ACC112 (cell line): ENCODE results near the gene NAA35.
"Not testable (repeated sequence)": the region's sequence is repeated elsewhere in the genome, so short reads cannot be mapped to it uniquely, and the experiment has no call there.

Experiments used
- H2AFZ ChIP-seq: fragments of 200-600 bp; sonication (generic); one replicate; pipeline ENCODE4 v1.6.0; 2017; ENCODE audit warnings: antibody characterized with exemption, low read length; ENCODE audit not compliant: unreplicated experiment
- H3K27ac ChIP-seq: fragments of 200-600 bp; sonication (generic); 2 replicates; pipeline ENCODE4 v1.5.1; 2014; ENCODE audit warnings: low read depth, mild to moderate bottlenecking, antibody characterized with exemption, low read length, moderate library complexity
- H3K27me3 ChIP-seq: fragments of 200-600 bp; sonication (generic); 2 replicates; pipeline ENCODE4 v1.6.1; 2014; ENCODE audit warnings: mild to moderate bottlenecking, antibody characterized with exemption, low read length, moderate library complexity, mixed read lengths; ENCODE audit not compliant: insufficient read depth
- H3K36me3 ChIP-seq: fragments of 200-600 bp; sonication (generic); 2 replicates; pipeline ENCODE4 v1.6.1; 2016; ENCODE audit warnings: mild to moderate bottlenecking, antibody characterized with exemption, low read length, moderate library complexity, mixed read lengths; ENCODE audit not compliant: insufficient read depth
- H3K4me1 ChIP-seq: fragments of 200-600 bp; sonication (generic); one replicate; pipeline ENCODE4 v1.6.1; 2016; ENCODE audit warnings: low read length, mixed read lengths; ENCODE audit not compliant: insufficient read depth, unreplicated experiment, control insufficient read depth
- H3K4me3 ChIP-seq: fragments of 200-600 bp; sonication (generic); 2 replicates; pipeline ENCODE4 v1.5.1; 2014; ENCODE audit warnings: mild to moderate bottlenecking, low read depth, low read length
- H3K79me2 ChIP-seq: fragments of 200-600 bp; sonication (generic); one replicate; pipeline ENCODE4 v1.6.0; 2016; ENCODE audit warnings: low read length; ENCODE audit not compliant: control insufficient read depth, unreplicated experiment, insufficient read depth

Gene NAA35

GRCh38 chr9:85914108-85914507 is 26.8 kb upstream of the NAA35 start:
- H3K4me1 ChIP-seq = peaks cover 5% of the 10 kb centered on the region
- no peak overlapping the region for H3K27ac ChIP-seq
- peak overlapping the region; percentile 47; the same call in 1 of the 2 replicates for H3K4me3 ChIP-seq
- no peaks in the 10 kb centered on the region for H3K36me3 ChIP-seq
- H3K27me3 ChIP-seq = no peaks in the 10 kb centered on the region
- H2AFZ ChIP-seq = peak overlapping the region; percentile 84
- H3K79me2 ChIP-seq = no peaks in the 10 kb centered on the region

GRCh38 chr9:85917756-85918155 is 23.2 kb upstream of the NAA35 start:
- Histone ChIP-seq H3K27me3 (no peaks in the 10 kb centered on the region), H2AFZ (no peak overlapping the region), H3K36me3 (no peaks in the 10 kb centered on the region), H3K4me1 (peaks cover 5% of the 10 kb centered on the region), H3K4me3 (no peak overlapping the region), H3K79me2 (no peaks in the 10 kb centered on the region), H3K27ac (no peak overlapping the region)

- H3K4me1 ChIP-seq = no peaks in the 10 kb centered on the region
- no peaks in the 10 kb centered on the region for H3K36me3 ChIP-seq
Observed at GRCh38 chr9:85925493-85925892, 15.5 kb upstream of the NAA35 start.

GRCh38 chr9:85927076-85927475 is 13.9 kb upstream of the NAA35 start:
- H3K27me3 ChIP-seq = peaks cover 16% of the 10 kb centered on the region; the same call in 1 of the 2 replicates
- H3K4me3 ChIP-seq = peak overlapping the region; percentile 42; the same call in 1 of the 2 replicates
- no peaks in the 10 kb centered on the region for H3K36me3 ChIP-seq
- no peaks in the 10 kb centered on the region for H3K79me2 ChIP-seq
- H3K27ac ChIP-seq = no peak overlapping the region
- no peaks in the 10 kb centered on the region for H3K4me1 ChIP-seq
- H2AFZ ChIP-seq = no peak overlapping the region

More at GRCh38 chr9:85925493-85925892, 15.5 kb upstream of the NAA35 start:
- H3K27me3 ChIP-seq = peaks cover 16% of the 10 kb centered on the region; the same call in 1 of the 2 replicates
- H3K79me2 ChIP-seq = no peaks in the 10 kb centered on the region
- no peak overlapping the region for H2AFZ ChIP-seq
- H3K27ac ChIP-seq = no peak overlapping the region
- no peak overlapping the region for H3K4me3 ChIP-seq

GRCh38 chr9:85931495-85931894 is 9.5 kb upstream of the NAA35 start:
- Histone ChIP-seq H3K36me3 (no peaks in the 10 kb centered on the region), H2AFZ (no peak overlapping the region), H3K4me3 (no peak overlapping the region), H3K4me1 (no peaks in the 10 kb centered on the region), H3K79me2 (no peaks in the 10 kb centered on the region), H3K27ac (no peak overlapping the region), H3K27me3 (peaks cover 12% of the 10 kb centered on the region; the same call in 1 of the 2 replicates)

GRCh38 chr9:85935950-85936349 is 5.0 kb upstream of the NAA35 start:
- H3K79me2 ChIP-seq, H3K27ac ChIP-seq, H2AFZ ChIP-seq, H3K27me3 ChIP-seq, H3K36me3 ChIP-seq, H3K4me3 ChIP-seq, H3K4me1 ChIP-seq: not testable (repeated sequence)

GRCh38 chr9:85940275-85940831 is 593 bp upstream of the NAA35 start:
- peaks cover 42% of the 10 kb centered on the region for H3K79me2 ChIP-seq
- no peaks in the 10 kb centered on the region for H3K27me3 ChIP-seq
- peaks cover 19% of the 10 kb centered on the region for H3K4me1 ChIP-seq
- peak overlapping the region; percentile 65 for H3K27ac ChIP-seq
- H2AFZ ChIP-seq = no peak overlapping the region
- H3K4me3 ChIP-seq = peak overlapping the region; percentile 97
- peaks cover 22% of the 10 kb centered on the region; the same call in 1 of the 2 replicates for H3K36me3 ChIP-seq

- peak overlapping the region; percentile 97 for H3K4me3 ChIP-seq
- peak overlapping the region; percentile 55 for H3K27ac ChIP-seq
- no peaks in the 10 kb centered on the region for H3K27me3 ChIP-seq
- peaks cover 52% of the 10 kb centered on the region for H3K79me2 ChIP-seq
- peaks cover 23% of the 10 kb centered on the region for H3K36me3 ChIP-seq
- H3K4me1 ChIP-seq = peaks cover 19% of the 10 kb centered on the region
- H2AFZ ChIP-seq = peak overlapping the region; percentile 57
Observed at GRCh38 chr9:85941622-85941940, 635 bp downstream of the NAA35 start.

GRCh38 chr9:85941966-85942912 is 1.3 kb downstream of the NAA35 start:
- H2AFZ ChIP-seq = peak overlapping the region; percentile 57

GRCh38 chr9:85942913-85943709 is 2.2 kb downstream of the NAA35 start:
- H3K4me1 ChIP-seq = peaks cover 19% of the 10 kb centered on the region
- H3K4me3 ChIP-seq = peak overlapping the region; percentile 97
- H2AFZ ChIP-seq = no peak overlapping the region
- H3K36me3 ChIP-seq = peaks cover 38% of the 10 kb centered on the region
- no peaks in the 10 kb centered on the region for H3K27me3 ChIP-seq
- H3K79me2 ChIP-seq = peaks cover 68% of the 10 kb centered on the region
- no peak overlapping the region for H3K27ac ChIP-seq

More at GRCh38 chr9:85941966-85942912, 1.3 kb downstream of the NAA35 start:
- peak overlapping the region; percentile 55; the same call in 1 of the 2 replicates for H3K27ac ChIP-seq
- no peaks in the 10 kb centered on the region for H3K27me3 ChIP-seq
- peak overlapping the region; percentile 97 for H3K4me3 ChIP-seq
- H3K36me3 ChIP-seq = peaks cover 30% of the 10 kb centered on the region
- H3K4me1 ChIP-seq = peaks cover 19% of the 10 kb centered on the region
- peaks cover 59% of the 10 kb centered on the region for H3K79me2 ChIP-seq
